IMR-90 (cell line): ENCODE data around the gene EXOC3L2. TPM values are rescaled to one million over a fixed set of nuclear protein-coding genes. Genes with fewer than 3 reads are reported as not detected.

Source experiments
- ATAC-seq: fragments of 200-7000 bp; cut with Tn5 transposase; 2 replicates; pipeline ENCODE4 v1.9.1; 2020; ENCODE audit warnings: low read depth, mild to moderate bottlenecking, moderate library complexity
- BruUV-seq: library from RNA; stranded (reverse); fragments of 400-500 nt; replicated peaks from 2 replicates; lab custom pipeline; 2021; lab: Mats Ljungman, UMichigan
- CTCF ChIA-PET: fragments of 300-600 bp; formaldehyde crosslinking; extraction: SDS; loops from one replicate; lab custom pipeline; 2021; ENCODE audit warnings: antibody characterized with exemption; lab: Yijun Ruan, JAX
- POLR2A ChIA-PET: fragments of 300-600 bp; sonication (Branson Sonifier 250); formaldehyde crosslinking; loops from one replicate; lab custom pipeline; 2022; ENCODE audit warnings: antibody characterized with exemption; ENCODE audit not compliant: unreplicated experiment; lab: Charles Lee
- DNase-seq: peaks from one replicate; pipeline ENCODE4 v3.0.0; 2013
- H2AFZ ChIP-seq: replicated peaks from 2 replicates; pipeline ENCODE3; 2013; ENCODE audit warnings: low read length, mild to moderate bottlenecking; ENCODE audit not compliant: poor library complexity
- H2AK5ac ChIP-seq: 2 replicates; pipeline ENCODE4 v1.6.1; 2013; ENCODE audit warnings: low read depth, low read length, inconsistent platforms
- H2AK9ac ChIP-seq: replicated peaks from 2 replicates; pipeline ENCODE3; 2013; ENCODE audit warnings: mild to moderate bottlenecking, low read depth, low read length, moderate library complexity; ENCODE audit not compliant: poor library complexity
- H2BK120ac ChIP-seq: 2 replicates; pipeline ENCODE4 v1.6.1; 2013; ENCODE audit warnings: low read depth, low read length, inconsistent platforms
- H2BK15ac ChIP-seq: 3 replicates; pipeline ENCODE4 v1.6.1; 2013; ENCODE audit warnings: low read depth, low read length, inconsistent platforms
- H2BK20ac ChIP-seq: 2 replicates; pipeline ENCODE4 v1.6.1; 2013; ENCODE audit warnings: low read depth, mild to moderate bottlenecking, inconsistent platforms, low read length, moderate library complexity
- H2BK5ac ChIP-seq: 2 replicates; pipeline ENCODE4 v1.6.1; 2013; ENCODE audit warnings: mild to moderate bottlenecking, low read depth, low read length, inconsistent platforms; ENCODE audit not compliant: poor library complexity, severe bottlenecking
- H3K14ac ChIP-seq: replicated peaks from 2 replicates; pipeline ENCODE4 v1.6.1; 2013; ENCODE audit warnings: low read depth, low read length, inconsistent platforms
- H3K18ac ChIP-seq: 2 replicates; pipeline ENCODE4 v1.6.1; 2013; ENCODE audit warnings: low read depth, low read length, control low read depth
- H3K23ac ChIP-seq: 2 replicates; pipeline ENCODE4 v1.6.1; 2013; ENCODE audit warnings: low read depth, low read length, inconsistent platforms
- H3K27ac ChIP-seq: 2 replicates; pipeline ENCODE4 v1.5.1; 2013; ENCODE audit warnings: mild to moderate bottlenecking, control low read depth, low read length; ENCODE audit not compliant: insufficient read depth
- H3K27me3 ChIP-seq: 2 replicates; pipeline ENCODE4 v1.6.1; 2013; ENCODE audit warnings: low read length; ENCODE audit not compliant: control insufficient read depth, insufficient read depth
- H3K36me3 ChIP-seq: 2 replicates; pipeline ENCODE4 v1.6.1; 2013; ENCODE audit warnings: low read length, mixed read lengths; ENCODE audit not compliant: control insufficient read depth, insufficient read depth
- H3K4ac ChIP-seq: 2 replicates; pipeline ENCODE4 v1.6.1; 2013; ENCODE audit warnings: low read depth, low read length, inconsistent platforms
- H3K4me1 ChIP-seq: 2 replicates; pipeline ENCODE4 v1.6.1; 2013; ENCODE audit warnings: low read length, mixed read lengths; ENCODE audit not compliant: control insufficient read depth, insufficient read depth
- H3K4me2 ChIP-seq: 2 replicates; pipeline ENCODE4 v1.6.1; 2013; ENCODE audit warnings: low read depth, mild to moderate bottlenecking, control low read depth, low read length, moderate library complexity
- H3K4me3 ChIP-seq: 2 replicates; pipeline ENCODE4 v1.5.1; 2013; ENCODE audit warnings: low read depth, mild to moderate bottlenecking, control low read depth, low read length, moderate library complexity; ENCODE audit not compliant: insufficient read depth
- H3K56ac ChIP-seq: 2 replicates; pipeline ENCODE4 v1.6.1; 2013; ENCODE audit warnings: low read length, inconsistent platforms; ENCODE audit not compliant: insufficient read depth; ENCODE audit errors: extremely low read depth
- H3K79me1 ChIP-seq, 2 experiments: 2 replicates each; pipeline ENCODE4 v1.6.1; 2013; ENCODE audit warnings: low read length in 2 of 2, inconsistent platforms in 1 of 2, low read depth in 1 of 2
- H3K9ac ChIP-seq: 2 replicates; pipeline ENCODE4 v1.6.1; 2013; ENCODE audit warnings: low read depth, low read length, control low read depth
- H3K9me1 ChIP-seq: 2 replicates; pipeline ENCODE4 v1.6.1; 2013; ENCODE audit warnings: low read length, inconsistent platforms; ENCODE audit not compliant: insufficient read depth
- H3K9me3 ChIP-seq: 2 replicates; pipeline ENCODE4 v1.6.1; 2013; ENCODE audit warnings: low read length; ENCODE audit not compliant: control insufficient read depth, insufficient read depth
- H4K20me1 ChIP-seq: 2 replicates; pipeline ENCODE4 v1.6.1; 2013; ENCODE audit warnings: low read length, inconsistent platforms; ENCODE audit not compliant: insufficient read depth
- H4K5ac ChIP-seq: 2 replicates; pipeline ENCODE4 v1.6.1; 2013; ENCODE audit warnings: mild to moderate bottlenecking, low read depth, low read length, control low read depth
- H4K8ac ChIP-seq, 2 experiments: 2 replicates each; pipeline ENCODE4 v1.6.1; 2013; ENCODE audit warnings: low read depth in 2 of 2, low read length in 2 of 2, control low read depth in 1 of 2, inconsistent platforms in 1 of 2
- H4K91ac ChIP-seq: 2 replicates; pipeline ENCODE4 v1.6.1; 2013; ENCODE audit warnings: low read depth, low read length, inconsistent platforms; ENCODE audit not compliant: insufficient read depth
- BHLHE40 ChIP-seq: fragments of 150-350 bp; IDR thresholded peaks from 2 replicates; pipeline ENCODE4 v1.6.1; 2016; ENCODE audit warnings: mild to moderate bottlenecking, low read depth, low read length
- CEBPB ChIP-seq: IDR thresholded peaks from 2 replicates; pipeline ENCODE4 v1.6.1; 2012; ENCODE audit warnings: low read depth, low read length, improper control_type of control experiment
- CHD1 ChIP-seq: IDR thresholded peaks from 2 replicates; pipeline ENCODE4 v1.6.1; 2012; ENCODE audit warnings: low read depth, low read length, improper control_type of control experiment
- ELK1 ChIP-seq: fragments of 150-350 bp; IDR thresholded peaks from 2 replicates; pipeline ENCODE4 v1.6.1; 2016; ENCODE audit warnings: low read depth, mild to moderate bottlenecking, low read length, moderate library complexity, borderline replicate concordance
- FOS ChIP-seq: fragments of 150-350 bp; IDR thresholded peaks from 2 replicates; pipeline ENCODE4 v1.6.1; 2016; ENCODE audit warnings: low read depth, low read length
- MAFK ChIP-seq: IDR thresholded peaks from 2 replicates; pipeline ENCODE4 v1.6.1; 2012; ENCODE audit warnings: low read depth, low read length, improper control_type of control experiment
- MAZ ChIP-seq: IDR thresholded peaks from 2 replicates; pipeline ENCODE4 v1.6.1; 2012; ENCODE audit warnings: low read depth, mild to moderate bottlenecking, low read length, improper control_type of control experiment, moderate library complexity, borderline replicate concordance
- MXI1 ChIP-seq: IDR thresholded peaks from 2 replicates; pipeline ENCODE4 v1.6.1; 2012; ENCODE audit warnings: low read depth, mild to moderate bottlenecking, low read length, moderate library complexity, borderline replicate concordance
- NFE2L2 ChIP-seq: fragments of 150-350 bp; IDR thresholded peaks from 2 replicates; pipeline ENCODE4 v1.6.1; 2016; ENCODE audit warnings: low read depth, mild to moderate bottlenecking, low read length
- RAD21 ChIP-seq: IDR thresholded peaks from 2 replicates; pipeline ENCODE4 v1.6.1; 2012; ENCODE audit warnings: low read length, improper control_type of control experiment
- RCOR1 ChIP-seq: IDR thresholded peaks from 2 replicates; pipeline ENCODE4 v1.6.1; 2012; ENCODE audit warnings: mild to moderate bottlenecking, low read length, improper control_type of control experiment; ENCODE audit not compliant: insufficient replicate concordance
- RFX5 ChIP-seq: IDR thresholded peaks from 2 replicates; pipeline ENCODE4 v1.8.0; 2012; ENCODE audit warnings: low read depth, mild to moderate bottlenecking, low read length, moderate library complexity
- SMC3 ChIP-seq: fragments of 150-350 bp; IDR thresholded peaks from 2 replicates; pipeline ENCODE4 v1.6.1; 2016; ENCODE audit warnings: low read depth, mild to moderate bottlenecking, antibody characterized with exemption, low read length, moderate library complexity
- USF2 ChIP-seq: fragments of 150-350 bp; IDR thresholded peaks from 2 replicates; pipeline ENCODE4 v1.6.1; 2017; ENCODE audit warnings: mild to moderate bottlenecking, antibody characterized with exemption, low read length, low read depth
- WGBS, 2 experiments: methylation state at CpG; one replicate each; pipeline versions ENCODE4 v1.1.5 to v1.1.7; 2013; ENCODE audit warnings: missing lambda C conversion rate in 2 of 2; ENCODE audit not compliant: insufficient read length in 1 of 2; ENCODE audit errors: extremely low coverage in 2 of 2; 5-methylcytosine and 5-hydroxymethylcytosine counted together
- dilution Hi-C: fragments of 300-500 bp; cut with HindIII; formaldehyde crosslinking; loops from one replicate; pipeline ENCODE4 v1.14.3; 2018; ENCODE audit warnings: low sequenced_read_pairs; ENCODE audit not compliant: unreplicated experiment
- in situ Hi-C: fragments of 300-500 bp; cut with MboI; formaldehyde crosslinking; loops from 3 replicates; pipeline ENCODE4 v1.14.3; 2019; ENCODE audit warnings: low sequenced_read_pairs, inconsistent platforms, mixed read lengths
- intact Hi-C: fragments of 100-400 bp; cut with micrococcal nuclease; formaldehyde crosslinking; loops from 2 replicates; pipeline ENCODE4 v1.10.0; 2022
- polyA plus RNA-seq, 3 experiments: library from polyadenylated mRNA; depleted of rRNA; stranded (reverse); fragments of >200 nt; gene quantifications; 2 replicates each; pipeline ENCODE4 v1.2.3, GENCODE V29; 2012; ENCODE audit warnings: low replicate concordance in 1 of 3
- total RNA-seq: library from RNA; depleted of rRNA; stranded (reverse); fragments of >200 nt; gene quantifications from 2 replicates; pipeline ENCODE4 v1.2.3, GENCODE V29; 2012

The EXOC3L2 gene
- total and polyA plus RNA-seq, 2 of the 4 experiments (the other 2 are of a cell fraction) = 0.03 TPM; not detected in 1

DNA sequence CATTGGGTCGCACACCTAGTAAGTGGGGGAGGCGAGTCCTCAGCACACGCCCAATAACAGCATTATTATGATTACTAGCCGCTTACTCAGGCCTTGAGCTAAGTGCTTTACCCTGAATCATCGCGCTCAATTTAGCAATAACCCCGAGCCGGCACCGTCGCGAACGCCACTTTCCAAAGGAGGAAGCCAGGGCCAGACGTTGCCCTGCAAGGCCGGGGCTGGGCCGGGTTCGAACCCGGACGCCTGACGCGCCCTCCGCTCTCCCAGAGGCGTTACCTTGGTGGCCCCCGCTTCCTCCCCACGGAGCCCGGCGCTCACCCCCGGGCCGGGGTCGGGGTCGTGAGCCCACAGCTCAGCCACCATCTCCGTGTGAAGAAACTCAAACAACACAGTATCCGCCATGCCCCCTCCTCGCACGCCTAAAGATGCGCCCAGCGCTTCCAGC is 67.4 kb downstream of the EXOC3L2 start, which contains the start of gene TRAPPC6A:
TSS of gene TRAPPC6A (minus strand) at position 421 of the 445 bp plus-strand sequence. CDS start at position 402, 19 bp downstream.
- Histone ChIP-seq H3K23ac (peak within 1 kb of the TSS; percentile 83), H3K79me1 (peaks cover 11 to 44% of the 10 kb centered on the region in 2 experiments), H2BK15ac (no peak within 1 kb of the TSS), H3K14ac (peak within 1 kb of the TSS; percentile 74), H3K18ac (0 out of 2 replicates have a peak within 1 kb of the TSS, but pooled peaks have one; percentile 12), H2AFZ (peak within 1 kb of the TSS; percentile 99), H4K91ac (no peak within 1 kb of the TSS; the same call in 1 of the 2 replicates), H2BK120ac (no peak within 1 kb of the TSS), H3K4me1 (peaks cover 4% of the 10 kb centered on the region; the same call in 1 of the 2 replicates), H2AK5ac (no peak within 1 kb of the TSS; the same call in 1 of the 2 replicates), H4K8ac (peak within 1 kb of the TSS; percentile 29 to 91; a peak in 3 of 4 replicates), H2BK20ac (no peak within 1 kb of the TSS), H3K4me3 (peak within 1 kb of the TSS; percentile 79), H2BK5ac (peak within 1 kb of the TSS; percentile 64), H3K9me1 (0 out of 2 replicates have a peak, but pooled peaks cover 12% of the 10 kb centered on the region), H3K56ac (peak within 1 kb of the TSS; percentile 51), H2AK9ac (peak within 1 kb of the TSS; percentile 98), H3K4ac (peak within 1 kb of the TSS; percentile 54), H4K5ac (peak within 1 kb of the TSS; percentile 57; the same call in 1 of the 2 replicates), H3K27me3 (no peaks in the 10 kb centered on the region), H3K4me2 (peak within 1 kb of the TSS; percentile 96), H3K9me3 (no peaks in the 10 kb centered on the region), H4K20me1 (peaks cover 16% of the 10 kb centered on the region; the same call in 1 of the 2 replicates), H3K9ac (peak within 1 kb of the TSS; percentile 63), H3K36me3 (peaks cover 4% of the 10 kb centered on the region; the same call in 1 of the 2 replicates), H3K27ac (peak within 1 kb of the TSS; percentile 69)
- ChIA-PET POLR2A (interaction anchor here (0.9 kb wide), 1 partner anchor 139 kb away, joined by 7 read pairs; the partner anchor contains the start of gene CLASRP), CTCF (interaction anchor here (0.8 kb wide), 1 partner anchor 25 kb away, joined by 3 read pairs; no protein-coding TSS in a partner anchor)
- in situ Hi-C loops = no loop called here
- dilution Hi-C loops = no loop called here
- no TSS peak for BruUV-seq
- DNase-seq = peak; percentile 70
- peak; percentile 1 for ATAC-seq
- WGBS, 2 experiments = 0% methylated on average over 12 of the region's 36 CpGs; no CpG with 5 or more reads in 1 of the 2 experiments
- intact Hi-C loops = no loop called here
- TF ChIP-seq RAD21 = no peak
- TF ChIP-seq BHLHE40 = no peak
- no peak for TF ChIP-seq ELK1
- peak; percentile 93; the same call in 1 of the 2 replicates for TF ChIP-seq CHD1
- TF ChIP-seq RFX5 = no peak
- TF ChIP-seq MXI1 = no peak
- peak; percentile 54; the same call in 1 of the 2 replicates for TF ChIP-seq FOS
- TF ChIP-seq USF2 = no peak
- no peak for TF ChIP-seq MAZ
- TF ChIP-seq CEBPB = peak; percentile 88
- no peak for TF ChIP-seq SMC3
- TF ChIP-seq MAFK = no peak
- no peak for TF ChIP-seq NFE2L2
- TF ChIP-seq RCOR1 = no peak
